CD4-positive, alpha-beta T cell treated with Interleukin-17A for 1 hour (primary cell): Measurements from ENCODE around the gene TSHZ3.

ENCODE experiments used
- DNase-seq: peaks from one replicate; pipeline ENCODE4 v3.0.0-alpha.2; 2020

Gene TSHZ3

DNA sequence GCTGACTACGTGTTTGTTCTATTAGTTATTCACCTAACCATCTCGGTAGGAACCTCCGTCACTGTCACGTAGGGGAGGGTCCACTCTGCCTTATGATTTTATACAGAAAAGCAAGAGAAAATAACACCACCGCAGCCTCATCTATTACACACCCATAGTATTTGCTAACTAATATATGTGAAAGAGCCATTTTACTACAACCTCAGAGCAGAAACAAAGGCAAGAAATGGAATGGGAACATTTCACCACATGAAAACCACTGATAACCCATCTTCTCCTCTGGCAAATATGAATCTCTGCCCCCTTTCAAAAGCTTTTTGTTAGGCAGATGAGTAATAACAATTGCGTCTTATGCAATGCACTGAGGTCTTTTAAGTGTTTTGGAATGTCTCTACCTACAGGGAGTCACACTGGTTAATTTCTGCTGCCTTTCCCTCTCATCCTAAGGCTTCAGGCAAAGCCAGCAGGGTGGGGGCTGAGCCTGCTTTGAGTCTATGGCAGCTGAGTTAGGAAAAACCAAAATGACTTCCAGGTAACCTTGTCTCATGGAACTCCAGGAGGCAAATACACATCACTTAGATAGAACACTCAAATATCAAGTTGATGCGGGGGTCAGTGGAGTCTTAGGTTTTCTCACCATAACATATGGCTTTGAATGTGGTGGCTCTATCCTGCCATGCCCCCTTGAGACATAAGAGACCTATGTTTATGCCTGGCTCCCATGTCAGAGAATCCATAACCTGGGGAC is 15.0 kb downstream of the TSHZ3 start:
- DNase-seq: no peak

DNA sequence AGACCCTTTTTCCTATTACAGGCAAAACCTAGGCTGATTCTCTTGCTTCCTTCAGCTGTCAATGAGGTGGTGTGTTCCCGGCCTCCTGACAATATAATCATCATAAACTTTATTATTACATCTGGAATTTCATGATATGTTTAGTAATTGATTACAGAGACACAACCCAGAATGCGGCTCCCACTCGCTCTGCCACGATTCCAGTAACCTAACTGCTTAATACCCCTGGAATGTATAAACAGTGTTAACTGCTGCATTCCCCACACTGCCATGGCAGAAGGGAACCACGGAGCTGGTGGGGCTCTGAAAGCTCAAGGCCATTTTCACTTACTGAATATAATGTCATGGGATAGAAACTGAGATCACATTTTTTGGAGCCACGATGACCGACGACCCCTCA is 17.1 kb downstream of the TSHZ3 start:
- DNase-seq: no peak

DNA sequence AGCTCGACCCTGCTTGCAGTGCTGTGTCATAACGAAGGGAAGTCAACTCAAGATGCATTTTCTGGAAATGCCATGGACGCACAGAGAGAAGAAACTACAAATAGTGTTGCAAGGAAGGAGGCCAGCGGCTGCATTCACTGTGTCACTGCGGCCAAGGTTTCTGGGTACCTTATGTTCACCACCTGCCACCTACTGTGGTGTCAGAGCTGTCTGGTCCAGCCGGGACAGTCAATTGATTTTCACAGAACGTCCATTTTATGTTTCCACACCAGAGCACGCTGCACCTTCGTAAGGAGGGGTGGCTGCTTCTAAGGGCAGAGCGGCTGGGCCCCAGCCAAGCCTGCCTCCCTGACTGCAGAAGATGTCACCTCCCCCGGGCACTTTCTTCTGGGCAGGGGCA is 17.7 kb downstream of the TSHZ3 start:
- no peak for DNase-seq

DNA sequence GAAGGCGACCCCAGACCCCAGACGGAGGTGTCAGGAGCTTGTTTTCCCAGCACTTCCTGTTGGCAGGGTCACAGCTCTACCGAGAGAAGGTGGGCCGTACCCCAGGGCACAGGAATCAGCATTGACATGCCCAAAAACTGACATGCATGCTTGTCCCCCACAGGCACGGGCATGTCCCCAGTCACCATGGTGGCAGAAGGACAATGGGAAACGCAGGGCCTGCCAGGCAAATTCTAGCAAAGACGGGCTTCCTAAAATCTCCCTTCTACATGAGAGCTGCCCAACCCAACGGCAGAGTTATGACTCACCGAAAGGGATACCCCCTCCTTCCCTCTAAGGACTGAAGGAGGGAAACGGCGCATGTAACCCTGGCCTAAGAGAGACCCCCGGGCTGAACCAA is 18.5 kb downstream of the TSHZ3 start:
- no peak for DNase-seq

DNA sequence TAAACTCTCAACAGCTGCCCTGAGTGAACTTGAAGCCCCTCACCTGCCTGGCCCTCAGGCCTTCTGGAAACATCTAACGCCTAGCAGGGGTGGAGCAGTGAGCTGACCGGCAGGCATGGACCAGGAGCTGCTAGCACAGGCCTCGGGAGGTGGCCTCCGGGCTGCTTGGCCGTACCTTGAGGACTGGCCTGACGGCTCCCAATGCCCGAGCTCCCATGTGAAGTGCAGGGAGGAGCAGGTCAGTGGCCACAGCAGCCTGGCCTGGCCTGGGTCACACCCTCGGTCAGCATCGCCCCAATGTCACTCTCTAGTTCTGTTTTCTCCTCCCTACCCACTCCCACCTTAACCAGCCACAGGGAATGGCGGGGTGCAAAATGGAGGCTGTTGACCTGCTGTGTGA is 19.0 kb downstream of the TSHZ3 start:
- no peak for DNase-seq

DNA sequence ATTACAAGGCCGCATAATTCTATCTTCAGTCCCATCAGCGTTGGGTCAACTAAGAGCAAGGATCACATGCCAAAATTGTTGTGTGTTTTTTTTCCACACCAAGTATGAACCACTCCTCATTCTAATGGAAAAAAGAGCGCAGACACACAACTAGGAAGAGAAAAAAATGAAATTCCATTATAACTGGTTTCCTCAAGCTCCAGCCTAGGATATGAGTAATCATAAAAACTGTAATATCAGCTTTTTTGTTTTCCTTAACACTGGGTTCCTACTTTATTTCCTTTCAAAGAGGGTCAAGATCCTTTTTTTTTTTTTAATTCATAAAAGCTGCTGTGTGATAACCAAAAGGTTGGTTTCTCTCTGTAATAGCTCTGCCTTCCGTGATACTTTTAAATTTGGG is 19.4 kb downstream of the TSHZ3 start:
- DNase-seq: no peak

DNA sequence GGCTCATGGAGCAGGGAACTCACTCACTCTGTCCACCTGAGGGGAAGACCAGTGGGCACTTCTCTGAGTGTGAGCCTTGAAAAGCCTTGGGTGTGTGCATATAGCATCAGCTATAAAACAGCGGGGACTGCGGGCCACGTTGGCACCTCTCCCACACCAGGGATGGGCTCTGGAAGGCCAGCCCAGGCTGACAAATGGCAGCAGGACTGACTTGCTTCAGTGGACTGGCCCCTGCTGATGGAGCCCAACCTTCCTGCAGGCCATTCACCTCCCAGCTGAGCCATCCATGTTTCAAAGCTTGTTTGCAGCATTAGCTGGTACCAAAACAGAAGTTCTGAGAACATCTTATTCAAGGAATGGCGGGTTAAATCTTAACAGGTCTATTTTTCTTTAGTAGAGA is 21.0 kb downstream of the TSHZ3 start:
- DNase-seq: no peak

DNA sequence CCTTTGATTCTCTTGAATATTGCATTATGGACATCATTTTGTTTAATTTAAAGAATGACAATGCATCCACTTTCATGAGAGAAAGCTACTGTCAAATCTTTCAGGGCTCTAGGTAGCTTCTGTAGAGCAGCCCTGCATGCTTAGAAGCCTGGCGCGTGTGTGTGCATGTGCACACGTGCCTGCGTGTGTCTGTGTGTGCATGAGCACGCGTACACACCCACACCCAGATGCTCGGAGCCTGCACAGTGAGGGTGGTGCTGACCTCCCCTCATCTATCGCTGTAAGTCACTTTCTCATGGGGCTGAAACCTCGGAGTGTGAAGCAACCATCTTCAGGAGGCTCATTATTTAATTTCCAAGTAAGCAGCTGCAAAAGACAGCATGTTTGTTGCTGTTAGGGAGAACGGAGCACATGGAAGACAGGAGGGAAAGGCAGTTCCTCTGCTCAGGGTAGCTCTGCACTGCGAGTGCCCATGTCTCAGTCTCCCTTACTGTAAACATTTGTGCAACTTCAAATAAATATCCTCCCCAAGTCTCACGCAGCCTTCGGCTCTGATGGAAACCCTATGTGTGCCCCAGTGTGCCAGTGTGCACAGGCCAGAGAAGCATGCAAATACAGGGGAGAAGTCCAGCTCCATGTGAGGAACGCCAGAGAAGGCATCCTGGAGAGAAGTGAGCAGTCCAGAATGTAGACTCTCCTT is 22.8 kb downstream of the TSHZ3 start:
- no peak for DNase-seq

DNA sequence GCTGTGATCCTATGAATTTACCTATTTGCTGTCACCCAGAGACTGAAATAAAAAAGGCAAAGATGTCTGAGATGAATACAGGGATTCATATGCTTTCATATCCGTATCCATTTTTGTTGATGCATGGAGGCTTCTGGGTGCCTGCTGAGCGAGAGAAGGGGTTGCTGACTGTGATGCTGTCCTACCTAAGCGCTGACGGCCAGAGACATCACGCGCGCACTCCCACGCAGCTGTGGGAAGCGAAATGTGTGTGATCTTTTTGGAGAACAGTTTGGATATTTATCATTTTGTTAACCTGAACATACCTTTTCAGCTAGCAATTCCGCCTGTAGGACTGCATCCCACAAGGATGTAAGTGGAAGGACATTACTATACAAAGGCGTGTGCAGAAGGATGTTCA is 23.9 kb downstream of the TSHZ3 start:
- no peak for DNase-seq

DNA sequence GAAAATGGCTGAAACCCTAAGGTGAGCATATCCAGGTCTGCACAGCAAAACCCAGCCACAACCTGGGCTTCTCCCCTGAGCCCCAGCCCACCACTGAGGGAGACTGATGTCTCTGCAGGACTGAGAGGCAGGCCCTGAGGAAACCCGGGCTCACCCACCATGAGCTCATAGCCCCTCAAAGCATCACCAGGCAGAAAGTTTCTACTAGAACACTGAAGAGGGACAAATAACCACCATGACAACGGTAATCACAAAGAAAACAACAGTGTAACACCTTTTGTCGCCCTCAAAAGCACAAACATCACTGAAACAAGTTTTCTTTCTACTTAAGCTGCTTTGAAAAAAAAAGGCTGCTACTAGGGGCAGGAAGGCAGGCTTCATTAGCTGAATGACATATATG is 29.8 kb downstream of the TSHZ3 start:
- no peak for DNase-seq

DNA sequence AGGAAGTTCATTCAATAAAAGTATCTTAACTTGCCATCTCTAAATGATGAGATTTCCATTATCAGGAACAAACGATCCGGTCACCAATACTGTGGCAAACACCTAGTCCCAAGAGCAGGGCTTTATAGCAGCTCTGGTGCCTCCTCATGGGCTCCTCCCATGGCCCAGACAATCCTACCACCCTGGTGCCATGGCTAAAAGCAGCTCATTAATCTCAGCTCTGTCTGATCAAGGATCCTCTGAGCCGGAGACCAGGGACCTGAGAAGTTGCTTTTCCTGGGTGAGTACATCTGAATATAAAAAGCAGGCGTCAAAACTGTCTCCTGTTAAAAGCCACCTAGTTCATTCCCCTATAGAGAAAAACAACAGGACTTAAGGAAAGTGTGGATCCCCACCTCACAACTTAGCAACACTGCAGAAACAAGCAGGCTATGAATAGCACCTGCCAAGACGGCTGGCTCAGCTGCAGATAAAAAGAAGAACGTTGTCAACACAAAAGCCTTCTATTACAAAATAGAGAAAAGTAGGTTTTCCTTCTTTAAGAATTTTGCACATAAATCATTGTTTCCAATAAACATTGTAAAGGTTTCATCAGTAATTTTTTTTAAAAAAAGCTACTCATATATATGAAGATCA is 30.3 kb downstream of the TSHZ3 start:
- DNase-seq: no peak

DNA sequence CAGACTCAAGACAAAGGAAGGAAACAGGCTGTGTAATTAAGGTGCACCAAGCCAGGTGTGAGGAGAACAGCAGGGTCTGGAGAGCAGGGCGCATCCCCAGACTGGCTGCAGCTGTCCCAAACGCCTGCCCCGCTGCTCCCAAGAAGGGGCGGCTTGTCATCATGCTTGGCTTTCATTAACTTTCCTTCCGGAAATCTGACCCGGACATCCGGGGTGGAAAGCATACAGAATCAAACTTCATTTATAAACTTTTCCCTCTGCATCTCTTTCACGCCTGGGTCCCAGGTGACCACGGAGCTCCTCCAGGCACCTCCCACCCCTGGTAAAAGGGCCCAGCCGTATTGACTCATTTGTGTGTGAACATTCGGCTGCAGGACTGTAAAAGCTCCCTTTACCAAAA is 31.7 kb downstream of the TSHZ3 start:
- DNase-seq: no peak

DNA sequence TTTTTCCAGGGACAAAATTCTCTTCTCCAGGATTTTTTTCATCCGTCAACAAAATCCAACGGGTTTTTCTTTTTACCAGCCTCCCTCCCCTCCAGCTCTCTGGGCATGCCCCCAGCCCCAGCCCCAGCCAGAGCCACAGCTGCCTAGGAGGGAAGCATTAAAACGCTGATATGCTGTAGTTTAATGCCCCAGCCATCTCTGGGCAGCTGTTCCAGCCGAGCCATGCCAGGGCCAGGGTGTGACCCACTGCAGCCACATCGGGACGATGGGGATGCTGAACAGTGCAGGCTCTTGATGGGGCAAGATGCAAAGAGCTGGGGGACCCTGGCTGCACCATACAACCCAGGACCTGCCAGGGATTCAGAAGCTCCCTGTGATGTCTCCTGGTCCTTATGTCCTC is 32.1 kb downstream of the TSHZ3 start:
- no peak for DNase-seq

DNA sequence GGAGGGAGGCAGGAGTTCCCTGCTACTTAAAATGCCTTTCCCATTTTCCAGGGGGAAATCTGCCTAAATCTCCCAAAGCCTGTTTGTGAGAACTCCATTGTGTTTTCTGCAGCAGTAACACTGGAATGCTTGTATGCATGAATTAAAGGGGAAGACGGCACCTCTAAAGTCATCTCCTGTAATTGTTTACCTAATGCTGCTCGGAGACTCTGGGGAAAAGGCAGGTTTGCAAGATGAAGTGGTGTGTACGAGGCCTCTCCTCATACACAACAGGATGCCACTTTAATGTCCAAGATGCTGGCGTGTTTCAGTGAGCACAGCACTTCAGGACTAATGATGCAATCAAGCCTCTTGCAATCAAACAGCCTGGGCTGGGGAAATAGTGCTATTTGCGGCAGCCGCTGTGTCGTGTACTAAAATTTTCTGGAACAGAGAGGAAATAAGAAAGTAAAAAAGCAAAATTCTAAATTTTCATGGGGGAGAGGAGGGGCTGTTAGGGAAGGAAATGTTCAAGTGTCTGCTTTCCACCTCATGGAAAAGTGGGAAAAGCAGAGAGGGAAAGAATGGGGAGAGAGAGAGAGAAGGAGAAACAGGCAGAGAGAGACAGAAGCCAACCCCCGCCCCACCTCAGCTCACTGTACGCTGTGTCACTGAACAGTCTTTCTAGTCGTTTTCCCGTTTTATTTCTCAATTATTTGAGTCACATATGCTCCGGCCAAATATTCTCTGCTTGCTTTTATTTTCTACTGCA is 32.9 kb downstream of the TSHZ3 start:
- DNase-seq: no peak

DNA sequence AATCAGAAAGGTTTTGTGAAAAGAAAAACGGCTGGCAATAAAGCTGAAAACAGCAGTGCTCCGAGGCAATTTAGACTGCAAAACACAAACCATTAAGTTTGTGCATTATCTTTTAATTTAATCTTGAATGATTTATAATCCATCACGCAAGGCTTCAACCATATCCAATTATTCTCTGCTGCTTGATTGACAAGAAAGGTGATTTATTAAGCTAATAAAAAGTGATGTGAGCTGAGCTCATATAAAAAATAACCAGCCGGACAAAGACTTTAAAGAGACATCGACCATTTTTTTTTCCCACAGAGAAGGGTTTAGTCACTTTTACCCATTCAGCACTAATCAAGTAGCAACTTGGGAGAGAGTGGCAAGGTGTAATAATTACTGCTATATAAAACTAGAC is 33.6 kb downstream of the TSHZ3 start:
- no peak for DNase-seq

DNA sequence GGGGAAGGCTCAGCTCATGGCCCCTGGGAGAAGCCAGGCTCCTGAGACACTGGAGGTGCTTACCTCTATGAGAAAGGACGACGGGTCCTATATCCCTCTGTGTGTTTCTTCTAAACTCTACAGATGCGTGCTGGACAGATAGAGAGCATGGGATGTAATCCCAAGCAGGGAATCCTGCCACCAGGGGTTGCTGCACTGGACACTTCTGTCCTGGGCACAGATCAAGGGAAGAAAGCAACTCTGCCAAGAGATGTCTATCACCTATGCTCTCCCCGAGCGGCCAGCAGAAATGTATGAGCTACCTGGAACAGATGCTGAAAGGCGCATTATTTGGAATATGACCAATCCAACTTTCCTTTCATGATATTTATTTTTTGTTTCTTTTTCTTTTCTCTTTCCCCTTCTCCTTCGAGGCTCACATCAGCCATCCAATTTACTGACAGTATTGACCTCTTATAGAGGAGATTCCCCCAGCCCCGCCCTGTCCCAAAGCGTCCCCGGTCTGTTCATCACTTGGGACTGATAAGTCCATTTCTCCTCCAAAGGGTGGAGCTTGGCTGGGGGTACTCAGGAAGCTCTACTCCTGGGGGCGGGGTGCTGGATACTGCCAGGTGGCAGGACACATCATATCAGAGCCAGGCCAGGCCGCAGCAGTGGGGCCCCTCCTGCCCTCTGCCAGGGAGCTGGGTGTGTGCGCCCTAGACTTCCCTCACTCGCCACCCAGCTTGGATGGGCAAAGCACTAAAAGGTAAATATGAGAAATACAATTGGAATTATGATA is 34.2 kb downstream of the TSHZ3 start:
- DNase-seq: no peak

DNA sequence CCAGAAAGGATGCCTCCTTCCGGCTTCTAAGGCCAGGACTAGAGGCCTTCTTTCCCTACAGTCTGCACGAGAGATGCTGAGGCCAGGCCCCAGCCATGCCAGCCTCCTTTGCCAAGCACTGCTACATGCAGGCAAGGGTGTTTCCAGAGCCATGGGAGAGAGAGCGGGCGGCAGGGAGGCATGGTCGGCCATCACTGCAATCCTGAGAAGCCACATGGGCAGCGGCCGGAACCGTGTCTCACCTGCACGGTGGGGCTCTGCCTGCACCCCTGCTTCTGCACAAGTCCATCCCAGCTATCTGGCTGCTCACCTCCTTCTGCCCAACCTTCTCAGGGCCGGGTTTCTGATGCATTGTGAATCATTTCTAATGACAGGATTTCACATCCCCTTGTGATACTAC is 35.1 kb downstream of the TSHZ3 start:
- DNase-seq: no peak

DNA sequence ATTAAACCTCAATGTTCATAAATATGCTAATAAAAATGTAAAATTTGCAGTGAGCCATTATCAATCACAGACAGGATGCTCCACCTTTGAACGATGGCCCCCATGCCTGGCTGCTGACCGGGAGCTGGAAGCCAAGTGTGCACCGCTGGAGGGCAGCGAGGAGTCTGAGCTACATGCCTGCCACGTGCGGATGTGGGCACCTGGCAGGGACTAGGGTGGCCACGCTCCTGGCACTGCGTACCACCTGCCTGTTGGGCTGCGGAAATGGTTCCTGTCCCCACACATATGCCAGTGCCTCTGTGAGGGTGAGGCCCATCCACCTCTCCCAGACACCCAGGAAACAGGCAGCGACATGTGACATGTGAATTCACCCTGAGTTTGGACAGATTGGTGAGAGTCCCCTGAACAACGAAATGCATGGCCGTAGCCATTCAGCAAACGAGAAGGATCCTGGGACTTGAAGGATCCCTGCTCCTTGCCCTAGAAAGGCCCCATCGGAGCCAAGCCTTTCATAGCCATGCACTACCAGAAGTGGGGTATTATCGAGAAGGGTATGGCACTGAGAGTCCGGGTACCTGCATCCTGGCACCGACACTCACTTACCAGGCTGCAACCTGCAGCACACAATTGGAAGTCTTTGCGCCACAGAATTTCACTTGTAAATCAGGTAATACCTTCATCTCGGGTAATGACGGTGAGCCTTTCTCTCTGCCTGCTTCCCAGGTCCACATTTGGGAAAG is 35.8 kb downstream of the TSHZ3 start:
- DNase-seq: no peak

DNA sequence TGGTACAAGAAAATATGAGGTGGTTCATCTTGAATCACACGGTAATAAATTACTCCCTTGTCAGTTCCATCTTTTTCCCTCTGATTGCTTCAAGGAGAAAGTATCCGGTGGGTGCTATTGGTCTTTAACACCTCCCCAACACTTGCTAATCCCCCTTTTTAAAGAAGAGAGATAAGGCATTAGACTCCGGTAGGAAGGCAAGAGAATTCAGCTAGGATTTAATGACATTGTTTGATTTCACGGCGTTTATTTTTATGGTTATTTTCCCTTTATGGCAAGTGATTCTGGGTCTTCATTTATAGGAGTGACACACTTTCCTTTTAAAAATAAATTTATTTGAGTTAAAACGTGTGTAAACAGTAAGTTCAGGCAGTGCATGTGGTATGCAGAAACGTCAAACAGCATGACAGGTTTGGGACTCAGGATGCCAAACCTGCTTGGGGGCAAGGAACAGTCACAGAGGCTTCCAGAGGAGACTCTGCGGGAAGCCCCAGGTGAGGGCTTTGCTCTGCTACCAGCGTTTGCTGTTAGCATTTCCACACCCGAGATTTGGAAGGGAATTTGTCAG is 36.5 kb downstream of the TSHZ3 start:
- DNase-seq: no peak

DNA sequence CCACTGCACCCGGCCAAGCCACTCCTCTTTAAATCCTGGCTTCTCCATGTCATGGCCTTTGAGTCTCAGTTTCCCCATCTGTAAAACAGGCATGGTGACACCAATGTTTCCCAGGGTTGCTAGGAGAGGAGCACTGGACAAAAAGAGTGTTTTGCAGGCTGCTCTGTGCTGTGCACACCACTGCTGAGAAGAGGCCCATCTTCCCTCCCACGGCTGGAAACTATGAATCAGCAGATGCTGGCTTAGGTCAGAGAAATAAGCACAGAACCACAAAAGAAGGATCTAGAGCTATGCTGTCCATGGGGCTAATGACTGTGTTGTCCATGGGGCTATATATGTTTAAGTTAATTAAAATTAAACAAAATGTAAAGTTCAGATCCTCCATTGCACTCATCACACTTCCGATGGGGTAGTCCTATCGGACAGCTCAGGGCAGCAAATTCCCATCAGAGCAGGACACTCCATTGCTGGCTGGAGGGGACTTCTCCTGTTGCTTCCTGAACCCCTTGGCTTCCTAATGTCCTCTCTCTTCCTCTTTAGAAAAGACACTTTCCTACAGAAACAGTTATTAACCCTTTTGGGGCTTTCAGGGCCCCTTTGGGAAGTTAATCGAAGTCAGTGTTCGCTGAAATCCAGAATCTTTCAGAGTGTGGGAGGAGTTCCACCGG is 37.1 kb downstream of the TSHZ3 start:
- no peak for DNase-seq
